Prostate gland (tissue), 2 donors: ENCODE data around the gene KIF21B. TPM values are rescaled to one million over a fixed set of nuclear protein-coding genes. Genes with fewer than 3 reads are reported as not detected.

Experiments
- DNase-seq: peaks from one replicate; pipeline ENCODE4 v3.0.0-alpha.2; 2019; ENCODE audit warnings: low spot score
- H3K27ac ChIP-seq, 2 donors: fragments of 200-600 bp; sonication (generic); 2 replicates each; pipeline ENCODE4 v1.5.1; 2017 to 2019
- H3K27me3 ChIP-seq: fragments of 200-600 bp; sonication (generic); replicated peaks from 2 replicates; pipeline ENCODE4 v1.5.1; 2019; ENCODE audit not compliant: insufficient read depth
- H3K36me3 ChIP-seq, 2 donors: fragments of 200-600 bp; sonication (generic); 1 replicate in 1 of 2; 2 replicates in 1 of 2; pipeline versions ENCODE4 v1.5.1 to v1.8.1; 2017 to 2019
- H3K4me1 ChIP-seq: fragments of 200-600 bp; sonication (generic); replicated peaks from 2 replicates; pipeline ENCODE4 v1.5.1; 2019
- H3K4me3 ChIP-seq, 2 donors: fragments of 200-600 bp; sonication (generic); 2 replicates each; pipeline ENCODE4 v1.5.1; 2017 to 2019
- H3K9me3 ChIP-seq: fragments of 200-600 bp; sonication (generic); 2 replicates; pipeline ENCODE4 v1.5.1; 2017
- CTCF ChIP-seq, 4 experiments: fragments of 200-600 bp in 2 of 4; fragments of 450-650 bp in 2 of 4; sonication (generic) in 2 of 4; IDR thresholded peaks; 1 replicate in 3 of 4; 2 replicates in 1 of 4; pipeline ENCODE4 v1.5.1; 2016 to 2019; ENCODE audit warnings: antibody characterized with exemption in 4 of 4, mild to moderate bottlenecking in 2 of 4, moderate library complexity in 2 of 4
- POLR2A ChIP-seq: fragments of 450-650 bp; IDR thresholded peaks from one replicate; pipeline ENCODE4 v1.6.1; 2016; ENCODE audit warnings: antibody characterized with exemption, mild to moderate bottlenecking
- POLR2AphosphoS5 ChIP-seq: sonication (generic); formaldehyde crosslinking; IDR thresholded peaks from one replicate; pipeline ENCODE4 v1.6.1; 2017; ENCODE audit warnings: antibody characterized with exemption
- WGBS: methylation state at CpG from one replicate; pipeline ENCODE4 v1.1.5; 2018; 5-methylcytosine and 5-hydroxymethylcytosine counted together
- intact Hi-C: fragments of 100-400 bp; cut with DNase I; formaldehyde crosslinking; loops from one replicate; pipeline ENCODE4 v1.14.2; 2022
- total RNA-seq, 2 donors: library from RNA; depleted of rRNA; stranded (reverse); fragments of >200 nt; gene quantifications; one replicate each; pipeline ENCODE4 v1.1.0, GENCODE V29; 2016

KIF21B gene
- total RNA-seq, 2 donors from 2014 or later = 0.46 to 10.5 TPM

- H3K9me3 ChIP-seq = no peaks in the 10 kb centered on the region
- TF ChIP-seq CTCF (IDR thresholded peaks at IDR 0.05) (no peak), POLR2AphosphoS5 (no peak), POLR2A (no peak)
- intact Hi-C loops = no loop called here
- DNase-seq = no peak
- WGBS = 100% methylated on average over 1 of the region's 1 CpG
- no peaks in the 10 kb centered on the region for H3K4me1 ChIP-seq
- no peak overlapping the region for H3K4me3 ChIP-seq
- H3K36me3 ChIP-seq = no peaks in the 10 kb centered on the region
- no peak overlapping the region for H3K27ac ChIP-seq
- H3K27me3 ChIP-seq = no peaks in the 10 kb centered on the region
These were observed 21.0 kb downstream of the KIF21B start for GRCh38 chr1:201002510-201002909.

GRCh38 chr1:201001962-201002361, 21.6 kb downstream of the KIF21B start:
- DNase-seq = no peak
- no peak overlapping the region for H3K27ac ChIP-seq
- intact Hi-C loops = no loop called here
- whole genome bisulfite sequencing = 82% methylated on average over 11 of the region's 11 CpGs
- H3K4me3 ChIP-seq = no peak overlapping the region
- H3K9me3 ChIP-seq = no peaks in the 10 kb centered on the region
- H3K36me3 ChIP-seq = no peaks in the 10 kb centered on the region
- no peaks in the 10 kb centered on the region for H3K4me1 ChIP-seq
- TF ChIP-seq CTCF (IDR thresholded peaks at IDR 0.05) (no peak), POLR2AphosphoS5 (no peak), POLR2A (no peak)
- no peaks in the 10 kb centered on the region for H3K27me3 ChIP-seq

- no peak for DNase-seq
- no peaks in the 10 kb centered on the region for H3K4me1 ChIP-seq
- no peaks in the 10 kb centered on the region for H3K27me3 ChIP-seq
- 96% methylated on average over 25 of the region's 25 CpGs for WGBS
- no peak overlapping the region for H3K27ac ChIP-seq
- intact Hi-C loops = no loop called here
- no peaks in the 10 kb centered on the region for H3K9me3 ChIP-seq
- H3K4me3 ChIP-seq = no peak overlapping the region
- TF ChIP-seq POLR2A (no peak), POLR2AphosphoS5 (no peak), CTCF (IDR thresholded peaks at IDR 0.05) (no peak)
- no peaks in the 10 kb centered on the region for H3K36me3 ChIP-seq
These were observed 23.1 kb downstream of the KIF21B start for GRCh38 chr1:201000391-201000790.

- Histone ChIP-seq H3K4me3 (no peak overlapping the region), H3K4me1 (no peaks in the 10 kb centered on the region), H3K27me3 (no peaks in the 10 kb centered on the region), H3K9me3 (no peaks in the 10 kb centered on the region), H3K27ac (no peak overlapping the region), H3K36me3 (no peaks in the 10 kb centered on the region)
- no peak for DNase-seq
- no peak for TF ChIP-seq CTCF (IDR thresholded peaks at IDR 0.05)
- no peak for TF ChIP-seq POLR2A
- TF ChIP-seq POLR2AphosphoS5 = no peak
- 87% methylated on average over 14 of the region's 14 CpGs for WGBS
- intact Hi-C loops = no loop called here
These were observed 23.8 kb downstream of the KIF21B start for GRCh38 chr1:200999667-201000066.

- H3K4me1 ChIP-seq = no peaks in the 10 kb centered on the region
- intact Hi-C loops = no loop called here
- no peaks in the 10 kb centered on the region for H3K27me3 ChIP-seq
- TF ChIP-seq POLR2A = no peak
- no peak for TF ChIP-seq CTCF (IDR thresholded peaks at IDR 0.05)
- no peak for TF ChIP-seq POLR2AphosphoS5
- no peak for DNase-seq
- no peaks in the 10 kb centered on the region for H3K36me3 ChIP-seq
- 81% methylated on average over 16 of the region's 16 CpGs for WGBS
- no peak overlapping the region for H3K4me3 ChIP-seq
- no peaks in the 10 kb centered on the region for H3K9me3 ChIP-seq
- no peak overlapping the region for H3K27ac ChIP-seq
These were observed 25.2 kb downstream of the KIF21B start for GRCh38 chr1:200998323-200998722.
